IMR-90 (cell line): ENCODE results near the gene TM9SF4. TPM values are rescaled to one million over a fixed set of nuclear protein-coding genes. Genes with fewer than 3 reads are reported as not detected.

Experiments used
- ATAC-seq: fragments of 200-7000 bp; cut with Tn5 transposase; 2 replicates; pipeline ENCODE4 v1.9.1; 2020; ENCODE audit warnings: low read depth, mild to moderate bottlenecking, moderate library complexity
- BruUV-seq: library from RNA; stranded (reverse); fragments of 400-500 nt; replicated peaks from 2 replicates; lab custom pipeline; 2021; lab: Mats Ljungman, UMichigan
- CTCF ChIA-PET: fragments of 300-600 bp; formaldehyde crosslinking; extraction: SDS; loops from one replicate; lab custom pipeline; 2021; ENCODE audit warnings: antibody characterized with exemption; lab: Yijun Ruan, JAX
- POLR2A ChIA-PET: fragments of 300-600 bp; sonication (Branson Sonifier 250); formaldehyde crosslinking; loops from one replicate; lab custom pipeline; 2022; ENCODE audit warnings: antibody characterized with exemption; ENCODE audit not compliant: unreplicated experiment; lab: Charles Lee
- DNase-seq: peaks from one replicate; pipeline ENCODE4 v3.0.0; 2013
- H2AFZ ChIP-seq: replicated peaks from 2 replicates; pipeline ENCODE3; 2013; ENCODE audit warnings: low read length, mild to moderate bottlenecking; ENCODE audit not compliant: poor library complexity
- H2AK5ac ChIP-seq: 2 replicates; pipeline ENCODE4 v1.6.1; 2013; ENCODE audit warnings: low read depth, low read length, inconsistent platforms
- H2AK9ac ChIP-seq: replicated peaks from 2 replicates; pipeline ENCODE3; 2013; ENCODE audit warnings: mild to moderate bottlenecking, low read depth, low read length, moderate library complexity; ENCODE audit not compliant: poor library complexity
- H2BK120ac ChIP-seq: 2 replicates; pipeline ENCODE4 v1.6.1; 2013; ENCODE audit warnings: low read depth, low read length, inconsistent platforms
- H2BK15ac ChIP-seq: 3 replicates; pipeline ENCODE4 v1.6.1; 2013; ENCODE audit warnings: low read depth, low read length, inconsistent platforms
- H2BK20ac ChIP-seq: 2 replicates; pipeline ENCODE4 v1.6.1; 2013; ENCODE audit warnings: low read depth, mild to moderate bottlenecking, inconsistent platforms, low read length, moderate library complexity
- H2BK5ac ChIP-seq: 2 replicates; pipeline ENCODE4 v1.6.1; 2013; ENCODE audit warnings: mild to moderate bottlenecking, low read depth, low read length, inconsistent platforms; ENCODE audit not compliant: poor library complexity, severe bottlenecking
- H3K14ac ChIP-seq: replicated peaks from 2 replicates; pipeline ENCODE4 v1.6.1; 2013; ENCODE audit warnings: low read depth, low read length, inconsistent platforms
- H3K18ac ChIP-seq: 2 replicates; pipeline ENCODE4 v1.6.1; 2013; ENCODE audit warnings: low read depth, low read length, control low read depth
- H3K23ac ChIP-seq: 2 replicates; pipeline ENCODE4 v1.6.1; 2013; ENCODE audit warnings: low read depth, low read length, inconsistent platforms
- H3K27ac ChIP-seq: 2 replicates; pipeline ENCODE4 v1.5.1; 2013; ENCODE audit warnings: mild to moderate bottlenecking, control low read depth, low read length; ENCODE audit not compliant: insufficient read depth
- H3K27me3 ChIP-seq: 2 replicates; pipeline ENCODE4 v1.6.1; 2013; ENCODE audit warnings: low read length; ENCODE audit not compliant: control insufficient read depth, insufficient read depth
- H3K36me3 ChIP-seq: 2 replicates; pipeline ENCODE4 v1.6.1; 2013; ENCODE audit warnings: low read length, mixed read lengths; ENCODE audit not compliant: control insufficient read depth, insufficient read depth
- H3K4ac ChIP-seq: 2 replicates; pipeline ENCODE4 v1.6.1; 2013; ENCODE audit warnings: low read depth, low read length, inconsistent platforms
- H3K4me1 ChIP-seq: 2 replicates; pipeline ENCODE4 v1.6.1; 2013; ENCODE audit warnings: low read length, mixed read lengths; ENCODE audit not compliant: control insufficient read depth, insufficient read depth
- H3K4me2 ChIP-seq: 2 replicates; pipeline ENCODE4 v1.6.1; 2013; ENCODE audit warnings: low read depth, mild to moderate bottlenecking, control low read depth, low read length, moderate library complexity
- H3K4me3 ChIP-seq: 2 replicates; pipeline ENCODE4 v1.5.1; 2013; ENCODE audit warnings: low read depth, mild to moderate bottlenecking, control low read depth, low read length, moderate library complexity; ENCODE audit not compliant: insufficient read depth
- H3K56ac ChIP-seq: 2 replicates; pipeline ENCODE4 v1.6.1; 2013; ENCODE audit warnings: low read length, inconsistent platforms; ENCODE audit not compliant: insufficient read depth; ENCODE audit errors: extremely low read depth
- H3K79me1 ChIP-seq, 2 experiments: 2 replicates each; pipeline ENCODE4 v1.6.1; 2013; ENCODE audit warnings: low read length in 2 of 2, inconsistent platforms in 1 of 2, low read depth in 1 of 2
- H3K9ac ChIP-seq: 2 replicates; pipeline ENCODE4 v1.6.1; 2013; ENCODE audit warnings: low read depth, low read length, control low read depth
- H3K9me1 ChIP-seq: 2 replicates; pipeline ENCODE4 v1.6.1; 2013; ENCODE audit warnings: low read length, inconsistent platforms; ENCODE audit not compliant: insufficient read depth
- H3K9me3 ChIP-seq: 2 replicates; pipeline ENCODE4 v1.6.1; 2013; ENCODE audit warnings: low read length; ENCODE audit not compliant: control insufficient read depth, insufficient read depth
- H4K20me1 ChIP-seq: 2 replicates; pipeline ENCODE4 v1.6.1; 2013; ENCODE audit warnings: low read length, inconsistent platforms; ENCODE audit not compliant: insufficient read depth
- H4K5ac ChIP-seq: 2 replicates; pipeline ENCODE4 v1.6.1; 2013; ENCODE audit warnings: mild to moderate bottlenecking, low read depth, low read length, control low read depth
- H4K8ac ChIP-seq, 2 experiments: 2 replicates each; pipeline ENCODE4 v1.6.1; 2013; ENCODE audit warnings: low read depth in 2 of 2, low read length in 2 of 2, control low read depth in 1 of 2, inconsistent platforms in 1 of 2
- H4K91ac ChIP-seq: 2 replicates; pipeline ENCODE4 v1.6.1; 2013; ENCODE audit warnings: low read depth, low read length, inconsistent platforms; ENCODE audit not compliant: insufficient read depth
- BHLHE40 ChIP-seq: fragments of 150-350 bp; IDR thresholded peaks from 2 replicates; pipeline ENCODE4 v1.6.1; 2016; ENCODE audit warnings: mild to moderate bottlenecking, low read depth, low read length
- CEBPB ChIP-seq: IDR thresholded peaks from 2 replicates; pipeline ENCODE4 v1.6.1; 2012; ENCODE audit warnings: low read depth, low read length, improper control_type of control experiment
- CHD1 ChIP-seq: IDR thresholded peaks from 2 replicates; pipeline ENCODE4 v1.6.1; 2012; ENCODE audit warnings: low read depth, low read length, improper control_type of control experiment
- FOS ChIP-seq: fragments of 150-350 bp; IDR thresholded peaks from 2 replicates; pipeline ENCODE4 v1.6.1; 2016; ENCODE audit warnings: low read depth, low read length
- MAZ ChIP-seq: IDR thresholded peaks from 2 replicates; pipeline ENCODE4 v1.6.1; 2012; ENCODE audit warnings: low read depth, mild to moderate bottlenecking, low read length, improper control_type of control experiment, moderate library complexity, borderline replicate concordance
- MXI1 ChIP-seq: IDR thresholded peaks from 2 replicates; pipeline ENCODE4 v1.6.1; 2012; ENCODE audit warnings: low read depth, mild to moderate bottlenecking, low read length, moderate library complexity, borderline replicate concordance
- RAD21 ChIP-seq: IDR thresholded peaks from 2 replicates; pipeline ENCODE4 v1.6.1; 2012; ENCODE audit warnings: low read length, improper control_type of control experiment
- RFX5 ChIP-seq: IDR thresholded peaks from 2 replicates; pipeline ENCODE4 v1.8.0; 2012; ENCODE audit warnings: low read depth, mild to moderate bottlenecking, low read length, moderate library complexity
- SMC3 ChIP-seq: fragments of 150-350 bp; IDR thresholded peaks from 2 replicates; pipeline ENCODE4 v1.6.1; 2016; ENCODE audit warnings: low read depth, mild to moderate bottlenecking, antibody characterized with exemption, low read length, moderate library complexity
- WGBS, 2 experiments: methylation state at CpG; one replicate each; pipeline versions ENCODE4 v1.1.5 to v1.1.7; 2013; ENCODE audit warnings: missing lambda C conversion rate in 2 of 2; ENCODE audit not compliant: insufficient read length in 1 of 2; ENCODE audit errors: extremely low coverage in 2 of 2; 5-methylcytosine and 5-hydroxymethylcytosine counted together
- dilution Hi-C: fragments of 300-500 bp; cut with HindIII; formaldehyde crosslinking; loops from one replicate; pipeline ENCODE4 v1.14.3; 2018; ENCODE audit warnings: low sequenced_read_pairs; ENCODE audit not compliant: unreplicated experiment
- in situ Hi-C: fragments of 300-500 bp; cut with MboI; formaldehyde crosslinking; loops from 3 replicates; pipeline ENCODE4 v1.14.3; 2019; ENCODE audit warnings: low sequenced_read_pairs, inconsistent platforms, mixed read lengths
- intact Hi-C: fragments of 100-400 bp; cut with micrococcal nuclease; formaldehyde crosslinking; loops from 2 replicates; pipeline ENCODE4 v1.10.0; 2022
- polyA plus RNA-seq, 3 experiments: library from polyadenylated mRNA; depleted of rRNA; stranded (reverse); fragments of >200 nt; gene quantifications; 2 replicates each; pipeline ENCODE4 v1.2.3, GENCODE V29; 2012; ENCODE audit warnings: low replicate concordance in 1 of 3
- total RNA-seq: library from RNA; depleted of rRNA; stranded (reverse); fragments of >200 nt; gene quantifications from 2 replicates; pipeline ENCODE4 v1.2.3, GENCODE V29; 2012
- TF ChIP-seq, protein P1 (sequence below): fragments of 150-350 bp; IDR thresholded peaks from 2 replicates; pipeline ENCODE4 v1.6.1; 2016; ENCODE audit warnings: low read depth, mild to moderate bottlenecking, low read length, moderate library complexity, borderline replicate concordance
- TF ChIP-seq, protein P2 (sequence below): fragments of 150-350 bp; IDR thresholded peaks from 2 replicates; pipeline ENCODE4 v1.6.1; 2017; ENCODE audit warnings: mild to moderate bottlenecking, antibody characterized with exemption, low read length, low read depth

TM9SF4 gene
- total and polyA plus RNA-seq, 2 of the 4 experiments (the other 2 are of a cell fraction), result 35.3 to 59.1 TPM

DNA sequence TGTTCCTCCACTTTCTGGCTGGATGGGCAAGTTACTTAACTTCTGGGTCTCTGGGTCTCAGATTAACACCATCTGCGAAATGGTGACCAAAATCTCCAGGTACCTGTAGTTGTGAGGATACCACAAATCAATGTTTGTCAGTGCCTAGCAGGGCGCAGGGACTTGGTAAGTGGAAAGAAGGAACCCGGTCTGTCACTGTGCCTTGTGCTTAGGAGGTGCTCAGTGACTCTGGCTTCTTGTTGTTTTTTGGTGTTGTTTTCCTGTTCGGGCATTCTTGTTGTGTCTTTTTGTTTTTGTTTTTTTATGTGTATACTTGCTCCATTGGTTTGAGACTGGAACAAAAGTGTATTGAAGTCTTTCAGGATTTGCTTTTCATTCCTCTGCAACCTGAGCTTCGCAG is 17.8 kb downstream of the TM9SF4 start:
- Histone ChIP-seq H3K27ac (no peak overlapping the region), H3K27me3 (no peaks in the 10 kb centered on the region), H2BK20ac (no peak overlapping the region), H3K9me1 (peaks cover 13% of the 10 kb centered on the region), H3K23ac (no peak overlapping the region), H3K4me2 (no peak overlapping the region), H4K20me1 (peaks cover 76% of the 10 kb centered on the region), H3K4me3 (no peak overlapping the region), H3K9me3 (no peaks in the 10 kb centered on the region), H4K5ac (no peak overlapping the region), H2AK5ac (no peak overlapping the region), H4K91ac (no peak overlapping the region), H3K4ac (no peak overlapping the region), H3K18ac (no peak overlapping the region), H3K4me1 (no peaks in the 10 kb centered on the region), H2AFZ (no peak overlapping the region), H3K14ac (no peak overlapping the region), H3K9ac (no peak overlapping the region), H2BK5ac (no peak overlapping the region), H4K8ac (no peak overlapping the region), H3K56ac (no peak overlapping the region), H3K79me1 (peaks cover 48 to 78% of the 10 kb centered on the region in 2 experiments), H3K36me3 (no peaks in the 10 kb centered on the region; the same call in 1 of the 2 replicates), H2BK120ac (no peak overlapping the region), H2AK9ac (no peak overlapping the region), H2BK15ac (no peak overlapping the region)
- ATAC-seq, result no peak
- dilution Hi-C loops, result no loop called here
- 100% methylated on average over 4 of the region's 5 CpGs; no CpG with 5 or more reads in 1 of the 2 experiments for WGBS, 2 experiments
- no TSS peak for BruUV-seq
- no peak for DNase-seq
- in situ Hi-C loops, result no loop called here
- intact Hi-C loops, result no loop called here
- ChIA-PET CTCF (no interaction called here), POLR2A (no interaction called here)
- TF ChIP-seq SMC3 (no peak), MAZ (no peak), FOS (no peak), CHD1 (no peak), MXI1 (no peak), RFX5 (no peak), RAD21 (no peak), BHLHE40 (no peak), CEBPB (no peak)
- TF ChIP-seq, protein P1, sequence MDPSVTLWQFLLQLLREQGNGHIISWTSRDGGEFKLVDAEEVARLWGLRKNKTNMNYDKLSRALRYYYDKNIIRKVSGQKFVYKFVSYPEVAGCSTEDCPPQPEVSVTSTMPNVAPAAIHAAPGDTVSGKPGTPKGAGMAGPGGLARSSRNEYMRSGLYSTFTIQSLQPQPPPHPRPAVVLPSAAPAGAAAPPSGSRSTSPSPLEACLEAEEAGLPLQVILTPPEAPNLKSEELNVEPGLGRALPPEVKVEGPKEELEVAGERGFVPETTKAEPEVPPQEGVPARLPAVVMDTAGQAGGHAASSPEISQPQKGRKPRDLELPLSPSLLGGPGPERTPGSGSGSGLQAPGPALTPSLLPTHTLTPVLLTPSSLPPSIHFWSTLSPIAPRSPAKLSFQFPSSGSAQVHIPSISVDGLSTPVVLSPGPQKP, result no peak
- TF ChIP-seq, protein P2, sequence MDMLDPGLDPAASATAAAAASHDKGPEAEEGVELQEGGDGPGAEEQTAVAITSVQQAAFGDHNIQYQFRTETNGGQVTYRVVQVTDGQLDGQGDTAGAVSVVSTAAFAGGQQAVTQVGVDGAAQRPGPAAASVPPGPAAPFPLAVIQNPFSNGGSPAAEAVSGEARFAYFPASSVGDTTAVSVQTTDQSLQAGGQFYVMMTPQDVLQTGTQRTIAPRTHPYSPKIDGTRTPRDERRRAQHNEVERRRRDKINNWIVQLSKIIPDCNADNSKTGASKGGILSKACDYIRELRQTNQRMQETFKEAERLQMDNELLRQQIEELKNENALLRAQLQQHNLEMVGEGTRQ, result no peak
